H1 (cell line): ENCODE results near the gene DYNC1LI1. TPM values are rescaled to one million over a fixed set of nuclear protein-coding genes. Genes with fewer than 3 reads are reported as not detected.

Source experiments
- CTCF ChIA-PET: fragments of 300-600 bp; sonication (Branson Sonifier 250); formaldehyde crosslinking; loops from one replicate; lab custom pipeline; 2021; ENCODE audit not compliant: partially characterized antibody; lab: Charles Lee
- POLR2A ChIA-PET: fragments of 300-600 bp; sonication (Branson Sonifier 250); formaldehyde crosslinking; loops from one replicate; lab custom pipeline; 2021; ENCODE audit warnings: inconsistent platforms; ENCODE audit not compliant: partially characterized antibody; lab: Charles Lee
- DNase-seq, 2 experiments: peaks; one replicate each; pipeline versions ENCODE4 v3.0.0 to v3.0.0-alpha.2; 2010 to 2022; ENCODE audit warnings: low spot score in 2 of 2, low read depth in 1 of 2, mixed read lengths in 1 of 2
- FAIRE-seq: peaks from 2 replicates; lab custom pipeline; 2011; peaks lifted over from hg19 to GRCh38; lab: Jason Lieb, UNC
- H2AFZ ChIP-seq: 2 replicates; pipeline ENCODE4 v1.8.1; 2012; ENCODE audit warnings: low read length, inconsistent platforms
- H2AK5ac ChIP-seq: 2 replicates; pipeline ENCODE4 v1.6.1; 2013; ENCODE audit warnings: low read depth, low read length
- H2BK120ac ChIP-seq: replicated peaks from 2 replicates; pipeline ENCODE3; 2013; ENCODE audit warnings: low read depth, low read length, inconsistent platforms
- H2BK12ac ChIP-seq: 2 replicates; pipeline ENCODE4 v1.6.1; 2013; ENCODE audit warnings: low read depth, low read length
- H2BK15ac ChIP-seq: 2 replicates; pipeline ENCODE4 v1.6.1; 2013; ENCODE audit warnings: low read length
- H2BK20ac ChIP-seq: 2 replicates; pipeline ENCODE4 v1.6.1; 2013; ENCODE audit warnings: low read length
- H2BK5ac ChIP-seq: 2 replicates; pipeline ENCODE4 v1.6.1; 2013; ENCODE audit warnings: low read depth, low read length
- H3K14ac ChIP-seq: 2 replicates; pipeline ENCODE4 v1.6.1; 2013; ENCODE audit warnings: inconsistent platforms; ENCODE audit not compliant: insufficient read length
- H3K18ac ChIP-seq: 2 replicates; pipeline ENCODE4 v1.6.1; 2013; ENCODE audit warnings: low read length; ENCODE audit errors: extremely low read depth
- H3K23ac ChIP-seq: 2 replicates; pipeline ENCODE4 v1.6.1; 2013; ENCODE audit warnings: inconsistent platforms; ENCODE audit not compliant: insufficient read length
- H3K23me2 ChIP-seq: 2 replicates; pipeline ENCODE4 v1.6.1; 2013; ENCODE audit warnings: low read depth, low read length
- H3K27ac ChIP-seq: 2 replicates; pipeline ENCODE4 v1.6.1; 2011; ENCODE audit warnings: low read depth, low read length, inconsistent platforms
- H3K27me3 ChIP-seq, 4 experiments: replicated peaks in 1 of 4; 1 replicate in 1 of 4; 2 replicates in 3 of 4; pipeline versions ENCODE4 v1.6.1 to v1.8.1; 2011 to 2013; ENCODE audit warnings: low read length in 3 of 4, mild to moderate bottlenecking in 3 of 4, inconsistent platforms in 2 of 4, mixed read lengths in 2 of 4, moderate library complexity in 1 of 4; ENCODE audit not compliant: control insufficient read depth in 3 of 4, insufficient read depth in 3 of 4; ENCODE audit errors: extremely low read depth in 1 of 4
- H3K36me3 ChIP-seq, 4 experiments: 2 replicates each; pipeline versions ENCODE4 v1.6.1 to v1.8.1; 2011 to 2013; ENCODE audit warnings: mild to moderate bottlenecking in 4 of 4, low read length in 3 of 4, moderate library complexity in 2 of 4, control low read depth in 1 of 4, inconsistent platforms in 1 of 4; ENCODE audit not compliant: insufficient read depth in 4 of 4, control insufficient read depth in 2 of 4
- H3K4ac ChIP-seq: replicated peaks from 2 replicates; pipeline ENCODE3; 2013; ENCODE audit warnings: low read length, low read depth, mixed read lengths, inconsistent platforms; ENCODE audit not compliant: insufficient read length
- H3K4me1 ChIP-seq, 4 experiments: replicated peaks in 1 of 4; 1 replicate in 1 of 4; 2 replicates in 3 of 4; pipeline versions ENCODE4 v1.6.1 to v1.8.1; 2011 to 2013; ENCODE audit warnings: low read length in 3 of 4, inconsistent platforms in 2 of 4, mixed read lengths in 1 of 4; ENCODE audit not compliant: insufficient read depth in 4 of 4, control insufficient read depth in 3 of 4
- H3K4me2 ChIP-seq, 2 experiments: 2 replicates each; pipeline versions ENCODE4 v1.6.1 to v1.8.1; 2011 to 2013; ENCODE audit warnings: low read depth in 2 of 2, low read length in 2 of 2, control low read depth in 1 of 2, inconsistent platforms in 1 of 2, mild to moderate bottlenecking in 1 of 2; ENCODE audit not compliant: insufficient read depth in 1 of 2
- H3K4me3 ChIP-seq, 4 experiments: fragments of 200-600, 300-600 bp in 1 of 4; sonication (generic), shearing (Covaris generic), sonication (Bioruptor Twin) in 1 of 4; 2 replicates each; pipeline versions ENCODE4 v1.5.1 to v1.8.1; 2011 to 2016; ENCODE audit warnings: low read length in 4 of 4, low read depth in 3 of 4, control low read depth in 2 of 4, inconsistent platforms in 2 of 4, mild to moderate bottlenecking in 2 of 4, mixed read lengths in 1 of 4, moderate library complexity in 1 of 4; ENCODE audit not compliant: insufficient read depth in 2 of 4; ENCODE audit errors: extremely low read depth in 1 of 4
- H3K56ac ChIP-seq: replicated peaks from 2 replicates; pipeline ENCODE3; 2013; ENCODE audit warnings: low read depth, mild to moderate bottlenecking, mixed read lengths, low read length, inconsistent platforms; ENCODE audit not compliant: insufficient read length
- H3K79me1 ChIP-seq: 2 replicates; pipeline ENCODE4 v1.6.1; 2013; ENCODE audit warnings: low read depth, low read length, control low read depth
- H3K79me2 ChIP-seq, 2 experiments: 2 replicates each; pipeline versions ENCODE4 v1.6.1 to v1.8.1; 2012 to 2013; ENCODE audit warnings: low read length in 2 of 2, mild to moderate bottlenecking in 2 of 2, inconsistent platforms in 1 of 2; ENCODE audit not compliant: insufficient read depth in 2 of 2, control insufficient read depth in 1 of 2
- H3K9ac ChIP-seq, 4 experiments: replicated peaks in 1 of 4; 1 replicate in 1 of 4; 2 replicates in 3 of 4; pipeline versions ENCODE4 v1.6.1 to v1.8.1; 2011 to 2013; ENCODE audit warnings: low read depth in 3 of 4, low read length in 3 of 4, control low read depth in 2 of 4, mild to moderate bottlenecking in 2 of 4, moderate library complexity in 2 of 4, inconsistent platforms in 1 of 4; ENCODE audit errors: extremely low read depth in 1 of 4
- H3K9me3 ChIP-seq, 2 experiments: 2 replicates each; pipeline versions ENCODE4 v1.6.1 to v1.8.1; 2012 to 2013; ENCODE audit warnings: mild to moderate bottlenecking in 2 of 2, moderate library complexity in 2 of 2, control low read depth in 1 of 2, inconsistent platforms in 1 of 2, low read depth in 1 of 2, low read length in 1 of 2, mixed read lengths in 1 of 2; ENCODE audit not compliant: insufficient read depth in 2 of 2
- H4K20me1 ChIP-seq, 2 experiments: replicated peaks in 1 of 2; 2 replicates each; pipeline versions ENCODE3 to v1.8.1; 2011 to 2013; ENCODE audit warnings: inconsistent platforms in 2 of 2, low read length in 2 of 2, mild to moderate bottlenecking in 1 of 2; ENCODE audit not compliant: insufficient read depth in 2 of 2, control insufficient read depth in 1 of 2
- H4K5ac ChIP-seq: 2 replicates; pipeline ENCODE4 v1.6.1; 2013; ENCODE audit warnings: low read length, low read depth, mixed read lengths, inconsistent platforms; ENCODE audit not compliant: insufficient read length
- H4K8ac ChIP-seq: 2 replicates; pipeline ENCODE4 v1.8.0; 2013; ENCODE audit warnings: mild to moderate bottlenecking, moderate library complexity, low read length, inconsistent platforms; ENCODE audit not compliant: insufficient read depth; ENCODE audit errors: extremely low read depth
- H4K91ac ChIP-seq: replicated peaks from 2 replicates; pipeline ENCODE3; 2013; ENCODE audit warnings: low read length, mixed read lengths, inconsistent platforms; ENCODE audit not compliant: insufficient read length
- BRCA1 ChIP-seq: IDR thresholded peaks from 2 replicates; pipeline ENCODE4 v1.6.1; 2012; ENCODE audit warnings: low read depth, low read length, improper control_type of control experiment
- CTBP2 ChIP-seq: IDR thresholded peaks from 2 replicates; pipeline ENCODE4 v1.7.0; 2011; ENCODE audit warnings: borderline replicate concordance, mild to moderate bottlenecking, moderate library complexity, mixed read lengths, low read length; ENCODE audit not compliant: insufficient read depth, insufficient read length
- CTCF ChIP-seq, 3 experiments: IDR thresholded peaks; 1 replicate in 2 of 3; 2 replicates in 1 of 3; pipeline versions ENCODE4 v1.5.1 to v1.6.1; 2011; ENCODE audit warnings: low read length in 3 of 3, mild to moderate bottlenecking in 3 of 3, inconsistent platforms in 2 of 3, low read depth in 1 of 3, moderate library complexity in 1 of 3; ENCODE audit not compliant: insufficient read depth in 1 of 3; ENCODE audit errors: control extremely low read depth in 1 of 3
- HDAC2 ChIP-seq, 2 experiments: fragments of 300-600 bp in 1 of 2; sonication (generic) in 1 of 2; IDR thresholded peaks; 2 replicates each; pipeline ENCODE4 v1.6.1; 2011 to 2012; ENCODE audit warnings: low read depth in 2 of 2, low read length in 2 of 2, mild to moderate bottlenecking in 2 of 2, moderate library complexity in 2 of 2, borderline replicate concordance in 1 of 2, inconsistent platforms in 1 of 2
- MAX ChIP-seq: IDR thresholded peaks from 2 replicates; pipeline ENCODE4 v1.6.1; 2012; ENCODE audit warnings: inconsistent platforms
- POLR2A ChIP-seq, 2 experiments: IDR thresholded peaks; 1 replicate in 1 of 2; 2 replicates in 1 of 2; pipeline ENCODE4 v1.6.1; 2011; ENCODE audit warnings: low read depth in 2 of 2, low read length in 2 of 2, mild to moderate bottlenecking in 2 of 2; ENCODE audit errors: control extremely low read depth in 1 of 2
- POLR2AphosphoS5 ChIP-seq: IDR thresholded peaks from 2 replicates; pipeline ENCODE4 v1.6.1; 2011; ENCODE audit warnings: low read depth, low read length
- SAP30 ChIP-seq: fragments of 300-600 bp; sonication (generic); IDR thresholded peaks from 2 replicates; pipeline ENCODE4 v1.7.1; 2012; ENCODE audit warnings: low read length, moderate library complexity, mild to moderate bottlenecking, inconsistent platforms; ENCODE audit not compliant: insufficient read depth, insufficient replicate concordance
- SIRT6 ChIP-seq: IDR thresholded peaks from one replicate; pipeline ENCODE4 v1.7.1; 2012; ENCODE audit warnings: low read length, inconsistent platforms
- SP2 ChIP-seq: IDR thresholded peaks from 2 replicates; pipeline ENCODE4 v1.6.1; 2012; ENCODE audit warnings: mild to moderate bottlenecking, low read length, inconsistent platforms
- USF2 ChIP-seq: IDR thresholded peaks from 2 replicates; pipeline ENCODE4 v1.6.1; 2011; ENCODE audit warnings: low read length, improper control_type of control experiment
- polyA plus RNA-seq, 7 experiments: library from polyadenylated mRNA; depleted of rRNA in 3 of 7; stranded (reverse) in 5 of 7; unstranded in 2 of 7; fragments of >200 nt in 5 of 7; fragments of 200-250 nt in 2 of 7; gene quantifications; 1 replicate in 5 of 7; 2 replicates in 1 of 7; 4 replicates in 1 of 7; pipeline versions ENCODE4 v1.2.1 to v1.2.3, GENCODE V29; 2011 to 2013; ENCODE audit warnings: missing spikeins in 2 of 7, mixed read lengths in 2 of 7
- total RNA-seq: library from RNA; stranded (reverse); fragmentation: NEBNext Ultra II Directional; extraction: Animal tissue kit (Norgen Biotek cat#: 25700); gene quantifications from 2 replicates; pipeline ENCODE4 v1.2.1, GENCODE V29; 2021

Gene DYNC1LI1
- total and polyA plus RNA-seq, 2 of the 8 experiments (the other 6 are each of a cell fraction or from before 2014, with no cell fraction given), result 13.6 to 45.1 TPM

GRCh38 chr3:32553973-32554372, 16.7 kb downstream of the DYNC1LI1 start:
- no peak for DNase-seq
- Histone ChIP-seq H2BK20ac (no peak overlapping the region), H2AFZ (no peak overlapping the region), H2BK12ac (no peak overlapping the region), H3K23ac (no peak overlapping the region), H3K4me1 (peaks cover 0 to 5% (median 0%) of the 10 kb centered on the region in 4 experiments; a peak in 2 of 7 replicates), H3K4ac (no peak overlapping the region), H3K79me1 (peaks cover 10% of the 10 kb centered on the region; the same call in 1 of the 2 replicates), H4K91ac (no peak overlapping the region), H3K9ac (no peak overlapping the region), H4K8ac (no peak overlapping the region), H3K27me3 (no peaks in the 10 kb centered on the region), H3K4me3 (no peak overlapping the region), H4K20me1 (peaks cover 3 to 8% of the 10 kb centered on the region in 2 experiments), H3K27ac (no peak overlapping the region), H3K4me2 (no peak overlapping the region), H4K5ac (no peak overlapping the region), H2AK5ac (no peak overlapping the region), H2BK15ac (no peak overlapping the region), H3K14ac (no peak overlapping the region), H3K79me2 (peaks cover 5 to 89% of the 10 kb centered on the region in 2 experiments), H2BK5ac (no peak overlapping the region), H3K23me2 (no peaks in the 10 kb centered on the region), H3K18ac (no peak overlapping the region), H2BK120ac (no peak overlapping the region), H3K9me3 (no peaks in the 10 kb centered on the region), H3K56ac (no peak overlapping the region), H3K36me3 (no peaks in the 10 kb centered on the region)
- ChIA-PET POLR2A (no interaction called here), CTCF (no interaction called here)
- no peak for FAIRE-seq
- no peak for TF ChIP-seq CTCF (IDR thresholded peaks at IDR 0.05; ENCODE audit: control extremely low read depth in 1 of 3, insufficient read depth in 1 of 3, low read depth in 1 of 3, low read length in 3 of 3)
- no peak for TF ChIP-seq MAX
- TF ChIP-seq POLR2AphosphoS5, result no peak
- no peak for TF ChIP-seq SAP30
- TF ChIP-seq POLR2A (IDR thresholded peaks at IDR 0.05; ENCODE audit: control extremely low read depth in 1 of 2, low read depth in 2 of 2, low read length in 2 of 2), result no peak
- no peak for TF ChIP-seq USF2
- TF ChIP-seq BRCA1, result no peak
- TF ChIP-seq HDAC2 (IDR thresholded peaks at IDR 0.05; ENCODE audit: borderline replicate concordance in 1 of 2, low read depth in 2 of 2, low read length in 2 of 2), result no peak
- TF ChIP-seq CTBP2, result no peak
- no peak for TF ChIP-seq SIRT6
- TF ChIP-seq SP2, result no peak
